ENCODE results near the gene RHBDD1. TPM values are rescaled to one million over a fixed set of nuclear protein-coding genes. Genes with fewer than 3 reads are reported as not detected.
"Not testable (repeated sequence)": the region's sequence is repeated elsewhere in the genome, so short reads cannot be mapped to it uniquely, and the experiment has no call there.

The RHBDD1 gene
- total RNA-seq, 2 experiments from 2014 or later = 23.4 to 29.5 TPM

GRCh38 chr2:226800941-226801784 is 34.7 kb upstream of the RHBDD1 start:
- H3K9me3 Mint-ChIP-seq (ENCODE audit: insufficient read depth) = no peaks in the 10 kb centered on the region
- peaks cover 37% of the 10 kb centered on the region for H3K4me1 Mint-ChIP-seq (ENCODE audit: low read depth)
- DNase-seq = peak; percentile 86
- peak overlapping the region; percentile 81 for H3K27ac Mint-ChIP-seq
- H3K27me3 Mint-ChIP-seq (ENCODE audit: low read depth) = peaks cover 18% of the 10 kb centered on the region
- H3K4me3 Mint-ChIP-seq = peak overlapping the region; percentile 78
- POLR2A ChIA-PET = interaction anchor here (0.9 to 3.3 kb wide), 3 partner anchors 17 to 34 kb away, joined by 3 to 25 read pairs (median 11); partner anchors contain the start of gene RHBDD1
- ATAC-seq = peak; percentile 59
- H3K36me3 Mint-ChIP-seq (ENCODE audit: low read depth) = peaks cover 9% of the 10 kb centered on the region
- CTCF ChIA-PET = interaction anchor here (0.7 to 4.3 kb wide), 20 partner anchors 10 to 1135 kb away, joined by 3 to 36 read pairs (median 12); partner anchors contain the start of gene RHBDD1

GRCh38 chr2:226802573-226802972 is 33.3 kb upstream of the RHBDD1 start:
- Mint-ChIP-seq H3K36me3 (ENCODE audit: low read depth) (no peaks in the 10 kb centered on the region), H3K9me3 (ENCODE audit: insufficient read depth) (no peaks in the 10 kb centered on the region), H3K27me3 (ENCODE audit: low read depth) (peaks cover 25% of the 10 kb centered on the region), H3K4me1 (ENCODE audit: low read depth) (peaks cover 25% of the 10 kb centered on the region), H3K4me3 (no peak overlapping the region), H3K27ac (no peak overlapping the region)
- ATAC-seq = no peak
- ChIA-PET CTCF (interaction anchor here (0.5 to 4.3 kb wide), 36 partner anchors 9 to 1598 kb away, joined by 3 to 30 read pairs (median 3); partner anchors contain the start of gene RHBDD1), POLR2A (interaction anchor here (1.9 kb wide), 1 partner anchor 33 kb away, joined by 11 read pairs; no protein-coding TSS in a partner anchor)
- peak; percentile 40 for DNase-seq

GRCh38 chr2:226803410-226803809 is 32.4 kb upstream of the RHBDD1 start:
- ChIA-PET CTCF (interaction anchor here (0.6 to 4.3 kb wide), 21 partner anchors 8 to 1138 kb away, joined by 3 to 30 read pairs (median 8); partner anchors contain the start of gene RHBDD1), POLR2A (interaction anchor here (1.9 kb wide), 1 partner anchor 32 kb away, joined by 11 read pairs; no protein-coding TSS in a partner anchor)
- H3K27me3 Mint-ChIP-seq (ENCODE audit: low read depth) = peaks cover 31% of the 10 kb centered on the region
- DNase-seq (no peak), ATAC-seq (no peak)
- peaks cover 19% of the 10 kb centered on the region for H3K4me1 Mint-ChIP-seq (ENCODE audit: low read depth)
- no peak overlapping the region for H3K27ac Mint-ChIP-seq
- no peak overlapping the region for H3K4me3 Mint-ChIP-seq
- no peaks in the 10 kb centered on the region for H3K9me3 Mint-ChIP-seq (ENCODE audit: insufficient read depth)
- H3K36me3 Mint-ChIP-seq (ENCODE audit: low read depth) = no peaks in the 10 kb centered on the region

GRCh38 chr2:226813148-226813701 is 22.6 kb upstream of the RHBDD1 start:
- Mint-ChIP-seq H3K9me3 (ENCODE audit: insufficient read depth) (no peaks in the 10 kb centered on the region), H3K36me3 (ENCODE audit: low read depth) (no peaks in the 10 kb centered on the region), H3K4me1 (ENCODE audit: low read depth) (no peaks in the 10 kb centered on the region), H3K27me3 (ENCODE audit: low read depth) (peaks cover 20% of the 10 kb centered on the region), H3K27ac (no peak overlapping the region), H3K4me3 (no peak overlapping the region)
- no peak for DNase-seq
- ChIA-PET POLR2A (no interaction called here), CTCF (no interaction called here)
- ATAC-seq = no peak

- Mint-ChIP-seq H3K4me1 (ENCODE audit: low read depth) (no peaks in the 10 kb centered on the region), H3K4me3 (no peak overlapping the region), H3K27me3 (ENCODE audit: low read depth) (peaks cover 7% of the 10 kb centered on the region), H3K27ac (no peak overlapping the region), H3K9me3 (ENCODE audit: insufficient read depth) (no peaks in the 10 kb centered on the region), H3K36me3 (ENCODE audit: low read depth) (no peaks in the 10 kb centered on the region)
- ATAC-seq (no peak), DNase-seq (no peak)
- ChIA-PET CTCF (no interaction called here), POLR2A (no interaction called here)
Observed at GRCh38 chr2:226818930-226819329, 16.9 kb upstream of the RHBDD1 start.

- Mint-ChIP-seq H3K27me3 (ENCODE audit: low read depth) (no peaks in the 10 kb centered on the region), H3K36me3 (ENCODE audit: low read depth) (no peaks in the 10 kb centered on the region), H3K9me3 (ENCODE audit: insufficient read depth) (no peaks in the 10 kb centered on the region), H3K4me3 (no peak overlapping the region), H3K4me1 (ENCODE audit: low read depth) (no peaks in the 10 kb centered on the region), H3K27ac (no peak overlapping the region)
- DNase-seq (no peak), ATAC-seq (no peak)
- ChIA-PET CTCF (interaction anchor here (1.3 to 2.2 kb wide), 3 partner anchors 22 to 161 kb away, joined by 3 to 13 read pairs (median 6); no protein-coding TSS in a partner anchor), POLR2A (interaction anchor here (1.2 kb wide), 1 partner anchor 11 kb away, joined by 3 read pairs; the partner anchor contains the start of gene RHBDD1)
Observed at GRCh38 chr2:226825056-226825455, 10.8 kb upstream of the RHBDD1 start.

GRCh38 chr2:226828191-226828590 is 7.7 kb upstream of the RHBDD1 start:
- CTCF ChIA-PET = interaction anchor here (1.4 kb wide), 1 partner anchor 26 kb away, joined by 3 read pairs; no protein-coding TSS in a partner anchor
- H3K4me1 Mint-ChIP-seq (ENCODE audit: low read depth) = peaks cover 7% of the 10 kb centered on the region
- ATAC-seq (no peak), DNase-seq (no peak)
- POLR2A ChIA-PET = no interaction called here
- no peaks in the 10 kb centered on the region for H3K9me3 Mint-ChIP-seq (ENCODE audit: insufficient read depth)
- H3K36me3 Mint-ChIP-seq (ENCODE audit: low read depth) = peaks cover 18% of the 10 kb centered on the region
- no peaks in the 10 kb centered on the region for H3K27me3 Mint-ChIP-seq (ENCODE audit: low read depth)
- no peak overlapping the region for H3K27ac Mint-ChIP-seq
- H3K4me3 Mint-ChIP-seq = no peak overlapping the region

- POLR2A ChIA-PET = no interaction called here
- peaks cover 20% of the 10 kb centered on the region for H3K4me1 Mint-ChIP-seq (ENCODE audit: low read depth)
- DNase-seq (no peak), ATAC-seq (no peak)
- H3K4me3 Mint-ChIP-seq = no peak overlapping the region
- H3K36me3 Mint-ChIP-seq (ENCODE audit: low read depth) = peaks cover 28% of the 10 kb centered on the region
- no peaks in the 10 kb centered on the region for H3K27me3 Mint-ChIP-seq (ENCODE audit: low read depth)
- no peak overlapping the region for H3K27ac Mint-ChIP-seq
- H3K9me3 Mint-ChIP-seq (ENCODE audit: insufficient read depth) = no peaks in the 10 kb centered on the region
- CTCF ChIA-PET = interaction anchor here (1.1 to 1.3 kb wide), 2 partner anchors 31 to 156 kb away, joined by 3 read pairs; no protein-coding TSS in a partner anchor
Observed at GRCh38 chr2:226829721-226830631, 5.9 kb upstream of the RHBDD1 start.

GRCh38 chr2:226831266-226831665 is 4.6 kb upstream of the RHBDD1 start:
- CTCF ChIA-PET = no interaction called here
- Mint-ChIP-seq H3K27me3 (ENCODE audit: low read depth) (no peaks in the 10 kb centered on the region), H3K9me3 (ENCODE audit: insufficient read depth) (no peaks in the 10 kb centered on the region), H3K27ac (no peak overlapping the region), H3K36me3 (ENCODE audit: low read depth) (peaks cover 28% of the 10 kb centered on the region), H3K4me1 (ENCODE audit: low read depth) (peaks cover 26% of the 10 kb centered on the region), H3K4me3 (no peak overlapping the region)
- ATAC-seq = no peak
- DNase-seq = no peak
- POLR2A ChIA-PET = no interaction called here

GRCh38 chr2:226832061-226832460 is 3.8 kb upstream of the RHBDD1 start:
- Mint-ChIP-seq H3K27me3 (ENCODE audit: low read depth) (no peaks in the 10 kb centered on the region), H3K4me3 (no peak overlapping the region), H3K9me3 (ENCODE audit: insufficient read depth) (no peaks in the 10 kb centered on the region), H3K36me3 (ENCODE audit: low read depth) (peaks cover 30% of the 10 kb centered on the region), H3K27ac (no peak overlapping the region), H3K4me1 (ENCODE audit: low read depth) (peaks cover 29% of the 10 kb centered on the region)
- ChIA-PET POLR2A (no interaction called here), CTCF (no interaction called here)
- DNase-seq (no peak), ATAC-seq (no peak)

- peaks cover 52% of the 10 kb centered on the region for H3K36me3 Mint-ChIP-seq (ENCODE audit: low read depth)
- ChIA-PET POLR2A (interaction anchor here (0.5 to 2.4 kb wide), 14 partner anchors 32 to 1907 kb away, joined by 3 to 25 read pairs (median 4); partner anchors contain the start of gene IRS1), CTCF (interaction anchor here (0.7 to 2.7 kb wide), 7 partner anchors 11 to 619 kb away, joined by 3 to 22 read pairs (median 4); partner anchors contain the start of gene IRS1)
- H3K9me3 Mint-ChIP-seq (ENCODE audit: insufficient read depth); ATAC-seq; DNase-seq; H3K27me3 Mint-ChIP-seq (ENCODE audit: low read depth): not testable (repeated sequence)
- peak overlapping the region; percentile 99 for H3K27ac Mint-ChIP-seq
- peaks cover 56% of the 10 kb centered on the region for H3K4me1 Mint-ChIP-seq (ENCODE audit: low read depth)
- H3K4me3 Mint-ChIP-seq = peak overlapping the region; percentile 88
Observed at GRCh38 chr2:226834880-226835279, 974 bp upstream of the RHBDD1 start.

All from activated CD8-positive, alpha-beta T cell treated with anti-CD3 and anti-CD28 coated beads, Interleukin-2, amount 10 ng/mL, durations not matched to agents 7 days and 5 days (primary cell).